ENCODE data around the gene CORO2B. TPM values are rescaled to one million over a fixed set of nuclear protein-coding genes. Genes with fewer than 3 reads are reported as not detected.

Gene CORO2B
- total and polyA plus RNA-seq, 9 of the 15 experiments (the other 6 are each of a cell fraction or from before 2014, with no cell fraction given), result not detected

DNA sequence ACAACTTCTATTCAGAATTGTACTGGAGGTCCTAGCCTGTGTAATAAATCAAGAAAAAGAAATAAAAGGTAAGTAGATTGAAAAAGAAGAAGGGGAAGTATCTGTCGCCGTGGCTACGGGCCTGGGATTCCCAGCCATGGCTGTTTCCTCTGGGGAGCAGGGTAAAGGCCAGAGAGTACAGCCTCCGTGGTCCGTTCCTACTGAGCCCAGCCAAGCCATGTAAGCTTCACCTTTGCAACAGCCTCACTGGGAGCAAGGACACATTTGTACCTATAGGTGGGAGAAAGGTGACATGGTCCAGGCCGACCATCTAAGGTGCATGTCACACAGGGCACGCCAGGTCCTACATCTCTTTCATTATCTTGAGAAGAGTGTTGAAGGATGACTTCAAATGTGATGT is 170.6 kb downstream of the CORO2B start:
- no peaks in the 10 kb centered on the region for H3K9me3 ChIP-seq (replicated peaks; ENCODE audit: control insufficient read depth, insufficient read depth, low read depth, low read length)
- ChIA-PET CTCF (ENCODE audit: low intra/inter-chr PET ratio) (interaction anchor here (0.8 kb wide), 1 partner anchor 108 kb away, joined by 3 read pairs; no protein-coding TSS in a partner anchor), POLR2A (interaction anchor here (0.7 kb wide), 1 partner anchor 13 kb away, joined by 3 read pairs; no protein-coding TSS in a partner anchor)
- H3K9ac ChIP-seq (ENCODE audit: insufficient read depth in 1 of 2, low read depth in 2 of 2, low read length in 2 of 2), result no peak overlapping the region
- H3K36me3 ChIP-seq (ENCODE audit: control insufficient read depth, insufficient read depth, low read length), result no peaks in the 10 kb centered on the region
- no peaks in the 10 kb centered on the region for H4K20me1 ChIP-seq (replicated peaks; ENCODE audit: control insufficient read depth, insufficient read depth, low read length)
- WGBS (ENCODE audit: insufficient coverage, low coverage, missing lambda C conversion rate), result 3% methylated on average over 7 of the region's 7 CpGs
- H3K9me1 ChIP-seq (ENCODE audit: control insufficient read depth, insufficient read depth, low read length), result no peaks in the 10 kb centered on the region
- H2AFZ ChIP-seq (ENCODE audit: low read depth, low read length), result no peak overlapping the region
- H3K79me2 ChIP-seq (ENCODE audit: control insufficient read depth, insufficient read depth, low read length), result no peaks in the 10 kb centered on the region
- no peak overlapping the region for H3K4me3 ChIP-seq
- ATAC-seq (no peak), FAIRE-seq (no peak), DNase-seq (ENCODE audit: extremely low read depth in 1 of 4, low spot score in 3 of 4) (no peak)
- no peak overlapping the region for H3K4me2 ChIP-seq (ENCODE audit: insufficient read depth, low read length)
- in situ Hi-C loops (cut with MboI) (no loop called here), intact Hi-C loops (cut with micrococcal nuclease) (no loop called here)
- H3K27ac ChIP-seq (ENCODE audit: extremely low read depth, low read depth, low read length), result no peak overlapping the region
- H3K4me1 ChIP-seq (replicated peaks in 1 of 2; ENCODE audit: control insufficient read depth in 2 of 2, insufficient read depth in 2 of 2, low read length in 2 of 2), result no peaks in the 10 kb centered on the region
- peaks cover 5 to 14% of the 10 kb centered on the region in 2 experiments; a peak in 4 of 5 replicates for H3K27me3 ChIP-seq (ENCODE audit: control insufficient read depth in 2 of 2, insufficient read depth in 2 of 2, low read length in 2 of 2)
- BruUV-seq (replicated peaks), result no TSS peak
- TF ChIP-seq ZBTB1 (CRISPR knock-in tag; IDR thresholded peaks at IDR 0.05; ENCODE audit: borderline replicate concordance, low read depth), result no peak
- TF ChIP-seq, protein P1, sequence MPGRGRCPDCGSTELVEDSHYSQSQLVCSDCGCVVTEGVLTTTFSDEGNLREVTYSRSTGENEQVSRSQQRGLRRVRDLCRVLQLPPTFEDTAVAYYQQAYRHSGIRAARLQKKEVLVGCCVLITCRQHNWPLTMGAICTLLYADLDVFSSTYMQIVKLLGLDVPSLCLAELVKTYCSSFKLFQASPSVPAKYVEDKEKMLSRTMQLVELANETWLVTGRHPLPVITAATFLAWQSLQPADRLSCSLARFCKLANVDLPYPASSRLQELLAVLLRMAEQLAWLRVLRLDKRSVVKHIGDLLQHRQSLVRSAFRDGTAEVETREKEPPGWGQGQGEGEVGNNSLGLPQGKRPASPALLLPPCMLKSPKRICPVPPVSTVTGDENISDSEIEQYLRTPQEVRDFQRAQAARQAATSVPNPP (IDR thresholded peaks at IDR 0.05; ENCODE audit: borderline replicate concordance, insufficient read depth, insufficient read length), result no peak
- TF ChIP-seq, protein P2, sequence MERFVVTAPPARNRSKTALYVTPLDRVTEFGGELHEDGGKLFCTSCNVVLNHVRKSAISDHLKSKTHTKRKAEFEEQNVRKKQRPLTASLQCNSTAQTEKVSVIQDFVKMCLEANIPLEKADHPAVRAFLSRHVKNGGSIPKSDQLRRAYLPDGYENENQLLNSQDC (CRISPR knock-in tag; IDR thresholded peaks at IDR 0.05), result no peak
- TF ChIP-seq, protein P3, sequence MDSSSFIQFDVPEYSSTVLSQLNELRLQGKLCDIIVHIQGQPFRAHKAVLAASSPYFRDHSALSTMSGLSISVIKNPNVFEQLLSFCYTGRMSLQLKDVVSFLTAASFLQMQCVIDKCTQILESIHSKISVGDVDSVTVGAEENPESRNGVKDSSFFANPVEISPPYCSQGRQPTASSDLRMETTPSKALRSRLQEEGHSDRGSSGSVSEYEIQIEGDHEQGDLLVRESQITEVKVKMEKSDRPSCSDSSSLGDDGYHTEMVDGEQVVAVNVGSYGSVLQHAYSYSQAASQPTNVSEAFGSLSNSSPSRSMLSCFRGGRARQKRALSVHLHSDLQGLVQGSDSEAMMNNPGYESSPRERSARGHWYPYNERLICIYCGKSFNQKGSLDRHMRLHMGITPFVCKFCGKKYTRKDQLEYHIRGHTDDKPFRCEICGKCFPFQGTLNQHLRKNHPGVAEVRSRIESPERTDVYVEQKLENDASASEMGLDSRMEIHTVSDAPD (CRISPR knock-in tag; IDR thresholded peaks at IDR 0.05), result no peak
- TF ChIP-seq DMBX1 (CRISPR knock-in tag; IDR thresholded peaks at IDR 0.05; ENCODE audit: borderline replicate concordance), result no peak
- no peak for TF ChIP-seq IRF2 (CRISPR knock-in tag; IDR thresholded peaks at IDR 0.05)
- no peak for TF ChIP-seq FOXJ3 (CRISPR knock-in tag; IDR thresholded peaks at IDR 0.05)
- TF ChIP-seq, protein P4, sequence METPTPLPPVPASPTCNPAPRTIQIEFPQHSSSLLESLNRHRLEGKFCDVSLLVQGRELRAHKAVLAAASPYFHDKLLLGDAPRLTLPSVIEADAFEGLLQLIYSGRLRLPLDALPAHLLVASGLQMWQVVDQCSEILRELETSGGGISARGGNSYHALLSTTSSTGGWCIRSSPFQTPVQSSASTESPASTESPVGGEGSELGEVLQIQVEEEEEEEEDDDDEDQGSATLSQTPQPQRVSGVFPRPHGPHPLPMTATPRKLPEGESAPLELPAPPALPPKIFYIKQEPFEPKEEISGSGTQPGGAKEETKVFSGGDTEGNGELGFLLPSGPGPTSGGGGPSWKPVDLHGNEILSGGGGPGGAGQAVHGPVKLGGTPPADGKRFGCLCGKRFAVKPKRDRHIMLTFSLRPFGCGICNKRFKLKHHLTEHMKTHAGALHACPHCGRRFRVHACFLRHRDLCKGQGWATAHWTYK (CRISPR knock-in tag; IDR thresholded peaks at IDR 0.05), result no peak
- TF ChIP-seq, protein P5, sequence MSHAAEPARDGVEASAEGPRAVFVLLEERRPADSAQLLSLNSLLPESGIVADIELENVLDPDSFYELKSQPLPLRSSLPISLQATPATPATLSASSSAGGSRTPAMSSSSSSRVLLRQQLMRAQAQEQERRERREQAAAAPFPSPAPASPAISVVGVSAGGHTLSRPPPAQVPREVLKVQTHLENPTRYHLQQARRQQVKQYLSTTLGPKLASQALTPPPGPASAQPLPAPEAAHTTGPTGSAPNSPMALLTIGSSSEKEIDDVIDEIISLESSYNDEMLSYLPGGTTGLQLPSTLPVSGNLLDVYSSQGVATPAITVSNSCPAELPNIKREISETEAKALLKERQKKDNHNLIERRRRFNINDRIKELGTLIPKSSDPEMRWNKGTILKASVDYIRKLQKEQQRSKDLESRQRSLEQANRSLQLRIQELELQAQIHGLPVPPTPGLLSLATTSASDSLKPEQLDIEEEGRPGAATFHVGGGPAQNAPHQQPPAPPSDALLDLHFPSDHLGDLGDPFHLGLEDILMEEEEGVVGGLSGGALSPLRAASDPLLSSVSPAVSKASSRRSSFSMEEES (CRISPR knock-in tag; IDR thresholded peaks at IDR 0.05), result no peak
- TF ChIP-seq, protein P6, sequence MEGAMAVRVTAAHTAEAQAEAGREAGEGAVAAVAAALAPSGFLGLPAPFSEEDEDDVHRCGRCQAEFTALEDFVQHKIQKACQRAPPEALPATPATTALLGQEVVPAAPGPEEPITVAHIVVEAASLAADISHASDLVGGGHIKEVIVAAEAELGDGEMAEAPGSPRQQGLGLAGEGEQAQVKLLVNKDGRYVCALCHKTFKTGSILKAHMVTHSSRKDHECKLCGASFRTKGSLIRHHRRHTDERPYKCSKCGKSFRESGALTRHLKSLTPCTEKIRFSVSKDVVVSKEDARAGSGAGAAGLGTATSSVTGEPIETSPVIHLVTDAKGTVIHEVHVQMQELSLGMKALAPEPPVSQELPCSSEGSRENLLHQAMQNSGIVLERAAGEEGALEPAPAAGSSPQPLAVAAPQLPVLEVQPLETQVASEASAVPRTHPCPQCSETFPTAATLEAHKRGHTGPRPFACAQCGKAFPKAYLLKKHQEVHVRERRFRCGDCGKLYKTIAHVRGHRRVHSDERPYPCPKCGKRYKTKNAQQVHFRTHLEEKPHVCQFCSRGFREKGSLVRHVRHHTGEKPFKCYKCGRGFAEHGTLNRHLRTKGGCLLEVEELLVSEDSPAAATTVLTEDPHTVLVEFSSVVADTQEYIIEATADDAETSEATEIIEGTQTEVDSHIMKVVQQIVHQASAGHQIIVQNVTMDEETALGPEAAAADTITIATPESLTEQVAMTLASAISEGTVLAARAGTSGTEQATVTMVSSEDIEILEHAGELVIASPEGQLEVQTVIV (CRISPR knock-in tag; IDR thresholded peaks at IDR 0.05; ENCODE audit: borderline replicate concordance), result no peak
- no peak for TF ChIP-seq HNRNPK (IDR thresholded peaks at IDR 0.05; ENCODE audit: low read depth, low read length, poor library complexity, severe bottlenecking)
- no peak for TF ChIP-seq GATAD2B (IDR thresholded peaks at IDR 0.05; ENCODE audit: borderline replicate concordance)
- no peak for TF ChIP-seq SREBF2 (CRISPR knock-in tag; IDR thresholded peaks at IDR 0.05)
- no peak for TF ChIP-seq NFXL1 (CRISPR knock-in tag; IDR thresholded peaks at IDR 0.05)

Data from K562 (cell line).